PC-3 (cell line): ENCODE results near the gene CATSPERZ. TPM values are rescaled to one million over a fixed set of nuclear protein-coding genes. Genes with fewer than 3 reads are reported as not detected.

ENCODE experiments used
- ATAC-seq: fragments of 200-7000 bp; cut with Tn5 transposase; 2 replicates; pipeline ENCODE4 v1.9.1; 2020; ENCODE audit warnings: mild to moderate bottlenecking, moderate library complexity
- BruUV-seq: library from RNA; stranded (reverse); fragments of 400-500 nt; replicated peaks from 2 replicates; lab custom pipeline; 2021; lab: Mats Ljungman, UMichigan
- CTCF ChIA-PET: fragments of 300-600 bp; sonication (Branson Sonifier 250); formaldehyde crosslinking; loops from one replicate; lab custom pipeline; 2022; ENCODE audit warnings: antibody characterized with exemption; lab: Charles Lee
- POLR2A ChIA-PET: fragments of 300-600 bp; sonication (Branson Sonifier 250); formaldehyde crosslinking; loops from one replicate; lab custom pipeline; 2022; ENCODE audit warnings: antibody characterized with exemption; ENCODE audit not compliant: unreplicated experiment; lab: Charles Lee
- DNase-seq: peaks from one replicate; pipeline ENCODE4 v3.0.0-alpha.2; 2015
- H2AFZ ChIP-seq: fragments of 300-600 bp; sonication (generic); 2 replicates; pipeline ENCODE4 v1.6.0; 2016; ENCODE audit warnings: antibody characterized with exemption, low read length
- H3F3A ChIP-seq: fragments of 300-600 bp; sonication (generic); one replicate; pipeline ENCODE4 v1.6.0; 2017; ENCODE audit warnings: antibody characterized with exemption, low read length, control low read depth, mild to moderate bottlenecking; ENCODE audit not compliant: unreplicated experiment
- H3K27ac ChIP-seq: fragments of 300-600 bp; sonication (generic); 2 replicates; pipeline ENCODE4 v1.5.1; 2016; ENCODE audit warnings: mild to moderate bottlenecking, low read length
- H3K27me3 ChIP-seq: fragments of 300-600 bp; sonication (generic); 2 replicates; pipeline ENCODE4 v1.6.1; 2016; ENCODE audit warnings: low read length, mixed read lengths
- H3K36me3 ChIP-seq: fragments of 300-600 bp; sonication (generic); 2 replicates; pipeline ENCODE4 v1.6.1; 2016; ENCODE audit warnings: low read depth, mixed run types, low read length, mixed read lengths
- H3K4me1 ChIP-seq: fragments of 300-600 bp; sonication (generic); 2 replicates; pipeline ENCODE4 v1.5.1; 2016; ENCODE audit warnings: low read length; ENCODE audit not compliant: insufficient read depth
- H3K4me2 ChIP-seq: fragments of 300-600 bp; sonication (generic); 2 replicates; pipeline ENCODE4 v1.6.0; 2016; ENCODE audit warnings: low read length
- H3K4me3 ChIP-seq: fragments of 300-600 bp; sonication (generic); 2 replicates; pipeline ENCODE4 v1.5.1; 2016; ENCODE audit warnings: mild to moderate bottlenecking, low read length, mixed read lengths
- H3K79me2 ChIP-seq: fragments of 300-600 bp; sonication (generic); 2 replicates; pipeline ENCODE4 v1.6.1; 2017; ENCODE audit warnings: low read length, mixed read lengths
- H3K9ac ChIP-seq: fragments of 300-600 bp; sonication (generic); 2 replicates; pipeline ENCODE4 v1.6.0; 2016; ENCODE audit warnings: mild to moderate bottlenecking, low read length
- H3K9me2 ChIP-seq: fragments of 300-600 bp; sonication (generic); replicated peaks from 2 replicates; pipeline ENCODE4 v1.6.1; 2016; ENCODE audit warnings: mixed run types, low read length, mixed read lengths
- H3K9me3 ChIP-seq: fragments of 300-600 bp; sonication (generic); 2 replicates; pipeline ENCODE4 v1.6.1; 2016; ENCODE audit warnings: low read length, mixed read lengths
- H4K20me1 ChIP-seq: fragments of 300-600 bp; sonication (generic); 2 replicates; pipeline ENCODE4 v1.6.1; 2016; ENCODE audit warnings: low read length, mixed read lengths
- CTCF ChIP-seq: fragments of 300-600 bp; sonication (generic); conservative IDR thresholded peaks from 2 replicates; pipeline ENCODE4 v1.5.1; 2017; ENCODE audit warnings: antibody characterized with exemption, low read depth, mild to moderate bottlenecking, low read length
- EZH2 ChIP-seq: fragments of 300-600 bp; sonication (generic); IDR thresholded peaks from one replicate; pipeline ENCODE4 v1.6.1; 2017; ENCODE audit warnings: antibody characterized with exemption, mild to moderate bottlenecking, low read length; ENCODE audit not compliant: unreplicated experiment
- EZH2phosphoT487 ChIP-seq: fragments of 300-600 bp; sonication (generic); IDR thresholded peaks from 2 replicates; pipeline ENCODE4 v1.6.1; 2018; ENCODE audit warnings: mild to moderate bottlenecking, antibody characterized with exemption, low read length, borderline replicate concordance
- intact Hi-C: fragments of 100-400 bp; cut with micrococcal nuclease; formaldehyde crosslinking; loops from 2 replicates; pipeline ENCODE4 v1.9.0; 2023
- total RNA-seq: library from RNA; depleted of rRNA; stranded (reverse); fragments of >200 nt; gene quantifications from 2 replicates; pipeline ENCODE4 v1.2.3, GENCODE V29; 2014

The CATSPERZ gene
- total RNA-seq, 1 experiment from 2014 or later = 9.2 TPM

- H3K27me3 ChIP-seq = no peaks in the 10 kb centered on the region
- no peaks in the 10 kb centered on the region for H3F3A ChIP-seq
- H3K4me2 ChIP-seq = no peak within 1 kb of the TSS
- no TSS peak for BruUV-seq
- H3K36me3 ChIP-seq = no peaks in the 10 kb centered on the region
- H3K4me1 ChIP-seq = peaks cover 11% of the 10 kb centered on the region
- ChIA-PET CTCF (interaction anchor here (0.6 kb wide), 1 partner anchor 15 kb away, joined by 3 read pairs; no protein-coding TSS in a partner anchor), POLR2A (interaction anchor here (0.6 kb wide), 1 partner anchor 1518 kb away, joined by 3 read pairs; no protein-coding TSS in a partner anchor)
- H3K9me3 ChIP-seq = no peaks in the 10 kb centered on the region
- H3K27ac ChIP-seq = no peak within 1 kb of the TSS
- no peak within 1 kb of the TSS for H3K9ac ChIP-seq
- H3K9me2 ChIP-seq = no peaks in the 10 kb centered on the region
- H3K79me2 ChIP-seq = no peaks in the 10 kb centered on the region
- no peak within 1 kb of the TSS for H2AFZ ChIP-seq
- no peaks in the 10 kb centered on the region for H4K20me1 ChIP-seq
- ATAC-seq = no peak
- TF ChIP-seq EZH2phosphoT487 (no peak), EZH2 (no peak), CTCF (no peak)
- no peak within 1 kb of the TSS for H3K4me3 ChIP-seq
- intact Hi-C loops = no loop called here
- no peak for DNase-seq
These were observed 39.7 kb downstream of the CATSPERZ start, which contains the start of gene CCDC88B for GRCh38 chr11:64339754-64340408. TSS of gene CCDC88B (plus strand) at chr11:64340204. CDS start at chr11:64340267, 63 bp downstream.

- intact Hi-C loops = no loop called here
- no peak overlapping the region for H3K9ac ChIP-seq
- no TSS peak for BruUV-seq
- CTCF ChIA-PET = interaction anchor here (0.8 kb wide), 1 partner anchor 14 kb away, joined by 3 read pairs; no protein-coding TSS in a partner anchor
- H3K9me3 ChIP-seq = no peaks in the 10 kb centered on the region
- H3K27ac ChIP-seq = no peak overlapping the region
- no peaks in the 10 kb centered on the region for H4K20me1 ChIP-seq
- H3K4me3 ChIP-seq = no peak overlapping the region
- H3K4me2 ChIP-seq = no peak overlapping the region
- H3K9me2 ChIP-seq = no peaks in the 10 kb centered on the region
- no peaks in the 10 kb centered on the region for H3K79me2 ChIP-seq
- H3K27me3 ChIP-seq = no peaks in the 10 kb centered on the region
- POLR2A ChIA-PET = no interaction called here
- DNase-seq = no peak
- no peaks in the 10 kb centered on the region for H3K36me3 ChIP-seq
- no peak overlapping the region for H2AFZ ChIP-seq
- TF ChIP-seq EZH2 (no peak), CTCF (no peak), EZH2phosphoT487 (no peak)
- no peak for ATAC-seq
- peaks cover 6% of the 10 kb centered on the region for H3K4me1 ChIP-seq
- no peaks in the 10 kb centered on the region for H3F3A ChIP-seq
These were observed 40.6 kb downstream of the CATSPERZ start for GRCh38 chr11:64340671-64341335.
